Astrocyte of the hippocampus (primary cell): ENCODE measurements around the gene HIBCH.
A peak's percentile ranks its signal among the peaks of the same experiment; 100 is the strongest.
"Not testable (repeated sequence)": the region's sequence is repeated elsewhere in the genome, so short reads cannot be mapped to it uniquely, and the experiment has no call there.

ENCODE experiments used
- DNase-seq: peaks from one replicate; pipeline ENCODE4 v3.0.0; 2011; ENCODE audit warnings: low read depth, low spot score

HIBCH gene

DNA sequence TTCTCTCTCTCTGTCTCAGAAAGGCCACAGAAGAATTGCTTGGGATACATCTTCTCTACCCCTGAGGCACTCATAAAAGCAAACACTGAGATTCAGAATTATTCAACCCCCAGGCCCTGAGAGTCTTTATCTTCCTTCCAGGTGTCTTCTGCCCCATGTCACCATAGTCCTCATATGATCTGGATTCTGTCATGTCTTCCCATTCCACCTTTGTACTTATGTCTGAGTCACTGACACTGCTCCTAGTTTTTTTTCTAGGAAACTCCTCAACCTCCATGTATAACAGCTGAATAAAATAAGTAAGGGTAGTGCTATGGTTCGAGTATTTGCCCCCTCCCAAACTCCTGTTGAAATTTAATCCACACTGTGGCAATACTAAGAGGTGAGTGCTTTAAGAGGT is 11.6 kb downstream of the HIBCH start:
- no peak for DNase-seq

DNA sequence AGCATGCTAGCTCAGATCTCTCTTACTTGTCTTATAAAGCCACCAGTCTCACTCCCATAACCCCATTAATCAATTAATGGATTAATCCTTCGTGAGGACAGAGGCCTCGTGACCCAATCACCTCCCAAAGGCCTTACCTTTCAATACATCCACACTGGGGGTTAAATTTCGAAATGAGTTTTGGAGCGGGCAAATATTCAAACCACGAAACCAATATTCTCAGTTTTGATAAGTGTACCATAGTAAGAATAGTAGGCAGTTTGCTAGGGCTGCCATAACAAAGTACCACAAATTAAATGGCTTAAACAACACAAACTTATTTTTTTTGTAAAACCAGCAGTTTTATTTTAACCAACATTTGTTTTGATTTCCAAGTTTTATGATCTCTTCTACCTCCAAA is 15.2 kb downstream of the HIBCH start:
- DNase-seq = no peak

DNA sequence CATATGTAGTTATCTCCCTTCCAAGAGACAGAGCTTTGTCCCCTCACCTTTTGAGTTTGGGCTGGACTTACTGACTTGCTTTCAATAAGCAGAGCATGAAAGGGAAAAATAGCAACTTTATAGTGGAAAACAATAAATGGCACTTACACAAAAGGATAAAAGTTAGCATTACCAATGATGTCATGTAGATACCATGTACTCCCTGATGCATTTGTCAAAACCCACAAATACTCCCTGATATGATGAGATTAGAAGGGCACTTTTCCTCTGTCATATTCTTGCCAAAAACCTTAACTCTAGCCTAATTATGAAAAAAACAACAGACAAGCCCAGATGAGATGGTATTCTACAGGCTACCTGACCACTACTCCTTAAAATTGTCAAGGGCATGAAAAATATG is 16.0 kb downstream of the HIBCH start:
- DNase-seq = no peak

DNA sequence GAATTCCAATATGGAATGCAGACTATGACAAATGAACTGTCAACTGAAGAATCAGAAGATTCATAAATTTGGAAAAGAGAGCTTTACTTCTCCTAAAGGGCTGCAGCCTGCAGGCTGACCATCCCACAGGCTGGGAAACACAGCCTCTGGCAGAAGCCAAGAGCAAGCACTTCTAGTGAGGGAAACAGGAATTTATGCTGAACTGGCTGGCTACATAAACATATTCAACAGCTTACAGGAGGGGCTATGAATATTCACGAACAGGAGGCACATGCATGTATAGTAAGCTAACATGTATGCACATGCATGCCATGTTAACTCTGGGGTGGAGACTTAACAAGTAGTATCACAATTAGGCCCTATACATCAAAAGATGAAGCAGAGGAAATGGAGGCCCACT is 17.6 kb downstream of the HIBCH start:
- no peak for DNase-seq

DNA sequence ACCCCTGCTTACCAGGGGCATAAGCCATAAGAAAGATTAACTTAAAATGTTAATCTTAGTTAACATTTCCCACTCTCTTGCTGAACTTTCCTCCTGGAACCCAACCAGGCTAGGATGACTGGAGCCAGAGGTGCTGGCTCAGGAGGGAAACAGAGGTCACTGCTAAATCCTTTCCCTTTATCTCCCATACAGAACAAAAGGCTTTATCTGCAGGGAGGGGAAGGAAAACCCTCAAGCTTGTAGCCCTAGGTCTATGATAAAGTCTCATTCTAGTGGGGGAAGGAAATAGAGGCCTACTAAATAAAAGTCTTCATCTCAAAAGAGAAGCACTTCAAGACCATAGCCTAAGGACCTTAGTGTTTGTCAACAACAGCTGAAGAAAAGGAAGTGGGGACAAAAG is 18.6 kb downstream of the HIBCH start:
- DNase-seq = no peak

DNA sequence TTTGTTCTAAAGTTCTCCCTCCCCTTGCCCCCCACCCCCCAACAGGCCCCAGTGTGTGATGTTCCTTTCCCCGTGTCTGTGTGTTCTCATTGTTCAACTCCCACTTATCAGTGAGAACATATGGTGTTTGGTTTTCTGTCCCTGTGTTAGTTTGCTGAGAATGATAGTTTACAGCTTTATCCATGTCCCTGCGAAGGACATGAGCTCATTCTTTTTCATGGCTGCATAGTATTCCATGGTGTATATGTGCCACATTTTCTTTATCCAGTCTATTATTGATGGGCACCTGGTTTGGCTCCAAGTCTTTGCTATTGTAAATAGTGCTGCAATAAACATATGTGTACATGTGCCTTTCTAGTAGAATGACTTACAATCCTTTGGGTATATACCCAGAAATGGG is 21.7 kb downstream of the HIBCH start:
- not testable (repeated sequence) for DNase-seq

DNA sequence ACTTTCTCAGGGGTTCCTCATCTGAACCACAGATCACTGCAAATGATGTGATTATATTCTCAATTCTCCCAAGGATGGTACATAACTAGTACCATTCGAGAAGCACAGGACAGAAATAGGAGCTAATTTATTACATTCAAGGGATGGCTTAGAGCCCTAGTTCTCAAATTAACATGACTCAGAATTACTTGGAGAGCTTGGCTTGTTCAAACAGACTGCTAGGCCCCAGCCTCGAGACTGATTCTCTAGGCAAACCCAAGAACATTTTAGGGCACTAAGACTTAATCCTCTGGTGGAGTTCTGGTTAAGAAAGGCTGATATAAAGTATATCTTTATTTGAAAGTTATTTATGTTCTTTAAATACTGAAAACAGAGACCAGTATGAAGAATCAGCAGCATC is 35.8 kb downstream of the HIBCH start:
- peak; percentile 46 for DNase-seq

DNA sequence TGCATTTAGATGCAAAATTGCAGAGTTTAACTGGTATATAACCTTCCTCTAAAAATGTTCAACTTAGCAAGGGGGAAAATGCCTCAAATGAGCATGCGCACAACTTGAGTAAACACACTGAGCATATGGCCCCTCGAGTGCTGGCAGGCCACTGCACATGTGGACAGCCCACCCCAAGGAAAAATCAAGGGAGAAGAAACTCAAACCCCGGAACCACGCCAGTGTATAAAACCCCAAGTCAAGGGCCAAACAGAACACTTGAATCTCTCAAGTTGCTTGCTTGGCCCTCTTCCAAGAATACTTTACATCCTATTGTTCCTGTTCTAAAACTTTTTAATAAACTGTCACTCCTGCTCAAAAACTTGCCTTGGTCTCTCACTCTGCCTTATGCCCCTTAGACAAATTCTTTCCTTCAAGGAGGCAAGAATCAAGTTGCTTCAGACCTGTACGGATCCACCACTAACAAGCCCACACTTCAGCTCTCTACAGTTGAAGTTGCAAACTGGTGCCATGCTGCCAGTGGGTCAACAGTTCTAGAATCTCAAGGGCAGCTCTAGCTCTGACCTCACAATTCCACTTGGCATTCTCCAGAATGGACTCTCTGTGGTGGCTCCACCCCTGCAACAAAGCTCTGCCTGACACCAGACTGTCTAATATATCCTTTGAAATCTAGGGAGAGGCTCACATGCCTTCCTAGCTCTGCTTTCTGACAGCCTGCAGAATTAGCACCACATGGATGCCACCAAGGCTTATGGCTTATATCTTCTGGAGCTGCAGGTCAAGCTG is 38.9 kb downstream of the HIBCH start:
- DNase-seq = no peak

DNA sequence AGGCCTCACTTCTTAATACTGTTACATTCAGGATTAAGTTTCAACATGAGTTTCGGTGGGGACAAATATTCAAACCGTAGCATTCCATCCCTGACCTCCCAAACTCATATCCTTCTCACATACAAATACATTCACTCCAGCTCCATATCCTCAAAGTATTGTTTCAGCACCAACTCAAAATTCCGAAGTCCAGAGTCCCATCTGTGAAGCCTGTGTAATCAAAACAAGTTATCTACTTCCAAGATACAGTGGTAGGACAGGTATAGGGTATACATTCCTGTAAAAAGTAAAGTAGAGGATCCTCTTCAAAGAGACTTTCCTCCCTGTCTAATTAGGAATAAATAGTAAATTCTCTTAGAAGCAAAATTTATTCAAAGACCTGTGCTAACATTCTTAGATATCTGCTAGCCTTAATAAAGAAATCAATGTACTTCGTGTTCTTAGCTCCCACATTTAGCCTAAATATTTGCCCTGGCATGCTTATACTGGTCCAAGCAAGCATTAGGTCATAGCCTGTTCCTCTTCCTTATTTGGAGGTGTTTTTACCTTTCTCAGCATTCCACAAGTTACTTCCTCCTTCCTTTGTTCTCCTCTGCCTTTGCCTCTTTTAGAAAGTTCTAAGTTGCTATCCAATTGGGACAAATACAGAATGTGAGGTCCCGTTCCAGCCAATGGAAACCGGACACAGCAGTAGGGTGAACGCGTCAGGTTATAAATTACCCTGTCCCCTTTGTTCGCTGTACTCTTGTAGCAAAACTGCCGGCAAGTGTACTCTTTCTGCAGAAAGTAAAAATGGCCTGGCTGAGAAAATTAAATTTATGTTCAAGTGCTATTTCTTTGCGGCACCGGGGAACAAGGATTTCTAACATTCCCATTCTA is 40.1 kb downstream of the HIBCH start:
- DNase-seq = peak; percentile 26

DNA sequence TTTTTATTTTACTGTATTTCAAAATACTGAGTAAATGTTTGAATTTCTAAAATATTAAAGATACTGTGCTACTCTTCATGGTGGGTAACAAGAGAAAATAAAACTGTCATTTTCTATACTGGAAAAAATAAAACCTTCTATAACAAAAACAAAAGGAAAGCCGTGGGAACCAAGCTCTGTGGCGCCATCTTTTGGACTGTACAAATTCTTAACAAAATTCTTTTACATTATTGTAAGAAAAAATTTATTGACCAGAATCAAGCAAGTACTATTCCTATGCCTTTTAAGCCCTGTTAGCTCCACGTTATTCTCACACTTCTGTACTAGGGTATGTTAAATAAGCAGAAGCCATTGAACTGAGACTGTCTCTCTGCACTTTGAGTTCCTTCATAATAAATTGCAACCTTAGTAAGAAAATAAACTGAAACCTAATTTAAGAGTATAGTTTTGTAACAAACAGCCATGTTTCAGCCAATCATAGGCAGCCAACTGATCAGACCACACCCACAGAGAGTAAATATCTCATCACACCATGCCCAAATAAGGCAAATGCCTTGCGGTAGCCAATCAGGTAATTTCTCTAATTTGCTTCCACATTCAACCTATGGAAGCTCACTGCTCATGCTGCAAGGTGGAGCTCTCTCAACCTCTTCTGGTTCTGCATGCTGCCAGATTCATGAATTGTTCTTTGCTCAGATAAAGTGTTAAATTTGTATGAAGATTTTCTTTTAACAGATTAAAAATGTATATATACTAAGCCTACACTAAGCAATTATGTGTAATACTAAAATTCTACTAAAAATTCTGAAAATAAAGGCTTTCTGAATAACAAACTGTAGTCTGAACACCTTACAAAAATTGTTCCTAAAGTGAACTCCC is 42.2 kb downstream of the HIBCH start:
- peak; percentile 56 for DNase-seq

DNA sequence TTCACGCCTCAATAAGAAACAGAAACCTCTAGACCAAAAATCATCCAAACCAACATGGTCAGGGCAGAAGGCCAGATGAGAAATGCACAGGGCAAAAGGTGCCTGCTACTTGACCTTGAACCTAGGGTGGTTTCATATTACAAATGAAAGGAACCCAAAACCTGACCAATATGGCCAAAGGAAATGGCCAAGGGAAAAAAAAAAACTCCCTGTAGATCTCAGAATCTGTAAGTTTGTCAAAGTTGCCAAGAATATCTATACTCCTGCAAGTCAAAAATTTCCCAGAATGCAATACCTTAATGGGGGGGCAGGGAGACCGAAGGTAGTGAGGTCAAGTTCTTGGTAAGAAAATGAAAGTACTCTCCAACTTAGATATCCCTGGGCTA is 47.2 kb downstream of the HIBCH start:
- DNase-seq = no peak

DNA sequence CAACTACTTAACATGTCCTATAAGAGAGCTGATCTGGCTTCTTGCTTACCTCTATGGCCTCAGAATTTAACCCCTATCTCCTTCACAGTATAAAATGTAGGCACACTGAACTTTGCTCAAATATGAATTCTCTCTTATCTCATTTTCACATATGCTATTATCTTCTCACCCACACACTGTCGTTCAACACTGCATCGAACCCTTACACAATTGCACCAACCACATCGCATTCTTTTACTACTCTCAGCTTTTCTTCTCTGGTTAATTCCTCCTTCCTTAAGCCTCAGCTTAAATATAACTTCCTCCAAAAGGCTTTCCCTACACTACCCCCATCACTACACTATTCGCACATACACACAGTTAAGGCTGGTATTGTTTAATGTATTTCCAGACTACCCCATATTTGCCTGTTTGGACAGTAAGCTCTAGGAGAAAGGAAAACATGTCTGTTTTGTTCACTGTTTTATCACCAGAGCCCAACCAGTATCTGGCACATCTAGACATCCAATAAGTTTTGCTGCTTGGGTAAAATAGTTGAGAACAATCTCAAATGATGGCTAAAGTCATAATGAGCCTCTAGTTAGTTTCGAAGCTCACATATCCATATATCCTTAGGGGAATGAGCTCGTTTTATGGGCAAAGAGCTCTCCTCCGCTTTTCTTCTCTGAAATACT is 47.7 kb downstream of the HIBCH start:
- DNase-seq = no peak

DNA sequence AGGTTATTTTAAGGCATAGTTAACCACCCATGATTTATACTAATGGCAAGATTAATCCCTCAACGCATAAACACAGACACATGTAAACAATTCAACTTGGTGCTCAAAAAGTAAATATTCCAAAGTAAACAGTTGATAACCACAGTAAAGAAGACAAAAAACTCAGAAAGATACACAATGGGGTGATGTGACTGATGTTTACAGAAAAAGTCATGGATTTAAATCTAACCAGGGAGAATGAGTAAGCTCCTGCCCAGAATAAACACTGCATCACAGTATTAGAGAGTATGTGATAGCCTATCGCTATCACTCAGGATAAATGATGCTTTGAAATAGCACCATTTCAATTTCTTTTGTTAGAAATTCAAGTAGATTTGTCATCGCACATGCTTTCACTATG is 49.3 kb downstream of the HIBCH start:
- DNase-seq = peak; percentile 9

DNA sequence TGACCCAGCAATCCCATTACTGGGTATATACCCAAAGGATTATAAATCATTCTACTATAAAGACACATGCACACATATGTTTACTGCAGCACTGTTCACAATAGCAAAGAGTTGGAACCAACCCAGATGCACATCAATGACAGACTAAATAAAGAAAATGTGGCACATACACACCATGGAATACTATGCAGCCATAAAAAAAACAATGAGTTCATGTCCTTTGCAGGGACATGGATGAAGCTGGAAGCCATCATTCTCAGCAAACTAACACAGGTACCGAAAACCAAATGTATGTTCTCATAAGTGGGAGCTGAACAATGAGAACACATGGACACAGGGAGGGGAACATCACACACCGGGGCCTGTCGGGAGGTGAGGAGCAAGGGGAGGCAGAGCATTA is 49.9 kb downstream of the HIBCH start:
- not testable (repeated sequence) for DNase-seq

DNA sequence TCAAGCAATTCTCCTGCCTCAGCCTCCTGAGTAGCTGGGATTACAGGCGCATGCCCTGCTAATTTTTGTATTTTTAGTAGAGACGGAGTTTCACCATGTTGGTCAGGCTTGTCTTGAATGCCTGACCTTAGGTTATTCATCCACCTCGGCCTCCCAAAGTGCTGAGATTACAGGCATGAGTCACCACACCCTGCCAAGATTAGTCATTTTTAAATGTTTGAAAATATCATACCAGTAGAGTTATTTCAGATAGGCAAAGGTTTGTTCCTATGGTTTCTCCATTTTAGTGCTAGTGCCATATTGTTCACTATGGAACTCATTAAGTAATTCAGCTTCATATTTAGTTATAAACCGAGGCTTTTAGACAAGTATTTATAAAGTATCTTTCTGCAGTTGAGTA is 52.3 kb downstream of the HIBCH start:
- DNase-seq = peak; percentile 26

DNA sequence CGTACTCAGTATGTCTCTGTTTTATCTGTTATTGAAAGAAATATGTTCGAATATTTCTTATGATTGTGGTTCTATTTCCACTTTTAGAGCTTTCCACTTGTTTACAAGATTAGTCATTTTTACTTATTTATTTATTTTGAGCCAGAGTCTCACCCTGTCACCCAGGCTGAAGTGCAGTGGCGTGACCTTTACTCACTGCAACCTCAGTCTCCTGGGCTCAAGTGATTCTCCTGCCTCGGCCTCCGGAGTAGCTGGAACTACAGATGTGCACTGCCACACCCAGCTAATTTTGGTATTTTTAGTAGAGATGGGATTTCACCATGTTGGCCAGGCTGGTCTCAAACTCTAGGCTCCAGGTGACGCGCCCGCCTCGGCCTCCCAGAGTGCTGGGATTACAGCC is 53.3 kb downstream of the HIBCH start:
- no peak for DNase-seq

DNA sequence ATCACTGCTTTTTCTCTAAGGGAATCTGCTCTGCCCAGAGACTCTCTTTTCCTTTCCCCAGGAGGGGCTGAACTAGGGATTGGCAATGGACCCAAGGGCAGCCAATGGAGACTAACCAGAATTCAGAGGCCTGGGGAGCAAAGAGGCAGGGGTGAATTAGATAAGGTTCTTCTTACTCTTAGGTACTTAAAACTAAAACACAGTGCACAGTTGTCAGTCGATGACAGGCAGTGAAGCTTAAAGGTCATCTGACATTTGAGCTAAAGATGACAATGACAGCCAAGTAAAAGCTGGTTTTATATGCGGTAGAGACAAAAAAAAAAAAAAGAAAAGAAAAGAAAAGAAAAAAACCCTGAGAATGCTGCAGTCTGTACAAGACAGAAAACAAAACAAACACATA is 57.8 kb downstream of the HIBCH start:
- no peak for DNase-seq

DNA sequence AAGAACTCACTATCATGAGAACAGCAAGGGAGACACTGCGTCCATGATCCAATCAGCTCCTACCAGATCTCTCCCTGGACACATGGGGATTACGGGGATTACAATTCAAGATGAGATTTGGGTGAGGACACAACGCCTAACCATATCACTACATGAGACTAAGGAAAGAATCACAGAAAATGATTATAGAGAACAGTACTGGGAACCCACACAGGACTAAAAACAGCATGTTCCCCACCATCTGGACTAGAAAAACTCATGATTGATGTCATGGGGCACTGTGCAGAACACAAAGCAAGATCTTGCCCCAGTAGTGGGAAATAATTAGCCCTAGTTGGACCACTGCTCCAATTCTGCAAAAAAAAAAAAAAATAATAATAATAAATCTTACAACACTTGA is 63.5 kb downstream of the HIBCH start:
- no peak for DNase-seq

DNA sequence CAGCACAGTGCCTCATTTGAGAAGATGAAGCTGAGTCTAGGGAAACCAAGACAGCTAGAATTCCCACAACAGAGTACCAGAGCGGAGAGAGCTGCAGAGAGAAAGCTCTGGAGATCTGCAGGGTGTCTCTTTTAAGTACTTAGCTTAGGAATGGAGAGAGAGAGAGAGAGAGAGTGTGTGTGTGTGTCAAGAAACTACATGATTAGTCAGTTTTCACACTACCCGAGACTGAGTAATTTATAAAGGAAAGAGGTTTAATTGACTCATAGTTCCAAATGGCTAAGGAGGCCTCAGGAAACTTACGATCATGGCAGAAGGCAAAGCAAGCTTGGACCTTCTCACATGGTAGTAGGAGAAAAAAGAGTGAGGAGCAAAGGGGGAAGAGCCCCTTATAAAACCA is 64.0 kb downstream of the HIBCH start:
- DNase-seq = no peak

DNA sequence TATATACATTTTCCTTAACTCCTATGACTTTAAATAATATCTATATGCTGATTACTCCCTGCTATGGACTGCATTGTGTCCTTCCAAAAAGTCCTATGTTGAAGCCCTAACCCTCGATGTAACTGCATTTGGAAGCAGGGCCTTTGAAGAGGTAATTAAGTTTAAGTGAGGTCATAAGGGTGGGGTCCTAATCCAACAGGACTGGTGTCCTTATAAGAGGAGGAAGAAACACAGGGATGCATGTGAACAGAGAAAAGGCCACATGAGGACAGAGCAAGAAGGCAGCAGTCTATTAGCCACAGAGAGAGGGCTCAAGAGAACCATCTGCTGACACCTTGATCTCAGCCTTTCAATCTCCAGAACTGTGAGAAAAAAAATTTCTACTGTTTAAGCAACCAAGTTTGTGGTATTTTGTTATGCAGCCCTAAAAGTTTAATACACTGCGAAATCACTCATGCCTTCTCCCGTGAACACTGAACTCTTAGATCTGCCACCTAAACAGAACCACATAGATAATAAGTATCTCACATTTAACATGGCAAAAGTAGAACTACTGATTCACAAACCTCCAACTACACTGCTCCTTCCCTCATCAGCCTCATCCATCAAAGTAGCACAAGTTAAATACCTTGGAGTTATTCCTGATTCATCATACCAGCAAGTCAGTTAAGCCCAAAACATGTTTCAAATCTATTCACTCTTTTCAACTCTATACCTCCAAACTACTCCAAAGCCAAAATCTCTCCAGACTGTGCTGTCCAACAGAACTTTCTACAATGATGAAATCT is 65.4 kb downstream of the HIBCH start:
- DNase-seq = no peak

DNA sequence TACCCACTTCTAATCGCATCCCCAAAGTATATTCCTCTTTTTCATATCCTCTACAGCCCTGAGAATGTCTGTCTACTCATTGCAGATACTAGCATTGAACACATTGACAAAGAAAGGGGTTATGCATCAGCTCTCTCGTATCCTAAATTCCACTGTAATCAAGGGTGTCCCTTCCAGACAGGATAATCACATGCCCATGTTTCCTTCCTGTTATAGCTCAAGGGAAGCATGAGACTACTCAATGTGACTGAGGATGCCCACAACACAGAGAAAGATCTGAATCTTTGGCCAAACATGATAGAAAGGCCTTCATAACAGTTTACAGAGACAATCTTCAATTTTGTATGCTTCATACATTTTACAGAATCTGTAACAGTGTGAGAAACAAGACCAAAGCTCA is 69.2 kb downstream of the HIBCH start:
- DNase-seq = no peak
